PFSK-1 (cell line): ENCODE results near the gene CPNE9.

Experiments
- POLR2AphosphoS5 ChIP-seq: IDR thresholded peaks from 2 replicates; pipeline ENCODE4 v1.6.1; 2012; ENCODE audit warnings: low read depth, mild to moderate bottlenecking, control low read depth, low read length, moderate library complexity
- SIN3A ChIP-seq: IDR thresholded peaks from 2 replicates; pipeline ENCODE4 v1.6.1; 2012; ENCODE audit warnings: mild to moderate bottlenecking, low read length, moderate library complexity, borderline replicate concordance; ENCODE audit not compliant: insufficient read depth
- TAF1 ChIP-seq: IDR thresholded peaks from 2 replicates; pipeline ENCODE4 v1.6.1; 2012; ENCODE audit warnings: low read length, control low read depth, borderline replicate concordance; ENCODE audit not compliant: insufficient read depth
- TF ChIP-seq, protein P1 (sequence below), 2 experiments: IDR thresholded peaks; 2 replicates each; pipeline versions ENCODE4 v1.6.1 to v1.8.0; 2011 to 2012; ENCODE audit warnings: low read depth in 2 of 2, low read length in 2 of 2, control low read depth in 1 of 2, inconsistent platforms in 1 of 2, mild to moderate bottlenecking in 1 of 2, moderate library complexity in 1 of 2; ENCODE audit not compliant: insufficient read depth in 1 of 2

- no peak for TF ChIP-seq POLR2AphosphoS5
- TF ChIP-seq TAF1: no peak
- TF ChIP-seq SIN3A: no peak
- TF ChIP-seq, protein P1, sequence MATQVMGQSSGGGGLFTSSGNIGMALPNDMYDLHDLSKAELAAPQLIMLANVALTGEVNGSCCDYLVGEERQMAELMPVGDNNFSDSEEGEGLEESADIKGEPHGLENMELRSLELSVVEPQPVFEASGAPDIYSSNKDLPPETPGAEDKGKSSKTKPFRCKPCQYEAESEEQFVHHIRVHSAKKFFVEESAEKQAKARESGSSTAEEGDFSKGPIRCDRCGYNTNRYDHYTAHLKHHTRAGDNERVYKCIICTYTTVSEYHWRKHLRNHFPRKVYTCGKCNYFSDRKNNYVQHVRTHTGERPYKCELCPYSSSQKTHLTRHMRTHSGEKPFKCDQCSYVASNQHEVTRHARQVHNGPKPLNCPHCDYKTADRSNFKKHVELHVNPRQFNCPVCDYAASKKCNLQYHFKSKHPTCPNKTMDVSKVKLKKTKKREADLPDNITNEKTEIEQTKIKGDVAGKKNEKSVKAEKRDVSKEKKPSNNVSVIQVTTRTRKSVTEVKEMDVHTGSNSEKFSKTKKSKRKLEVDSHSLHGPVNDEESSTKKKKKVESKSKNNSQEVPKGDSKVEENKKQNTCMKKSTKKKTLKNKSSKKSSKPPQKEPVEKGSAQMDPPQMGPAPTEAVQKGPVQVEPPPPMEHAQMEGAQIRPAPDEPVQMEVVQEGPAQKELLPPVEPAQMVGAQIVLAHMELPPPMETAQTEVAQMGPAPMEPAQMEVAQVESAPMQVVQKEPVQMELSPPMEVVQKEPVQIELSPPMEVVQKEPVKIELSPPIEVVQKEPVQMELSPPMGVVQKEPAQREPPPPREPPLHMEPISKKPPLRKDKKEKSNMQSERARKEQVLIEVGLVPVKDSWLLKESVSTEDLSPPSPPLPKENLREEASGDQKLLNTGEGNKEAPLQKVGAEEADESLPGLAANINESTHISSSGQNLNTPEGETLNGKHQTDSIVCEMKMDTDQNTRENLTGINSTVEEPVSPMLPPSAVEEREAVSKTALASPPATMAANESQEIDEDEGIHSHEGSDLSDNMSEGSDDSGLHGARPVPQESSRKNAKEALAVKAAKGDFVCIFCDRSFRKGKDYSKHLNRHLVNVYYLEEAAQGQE (IDR thresholded peaks at IDR 0.05; ENCODE audit: insufficient read depth in 1 of 2, low read depth in 2 of 2, low read length in 2 of 2): no peak
Measured at GRCh38 chr3:9732740-9733115, 29.1 kb downstream of the CPNE9 start.
